ENCODE measurements around the gene DSCAML1.

The DSCAML1 gene

DNA sequence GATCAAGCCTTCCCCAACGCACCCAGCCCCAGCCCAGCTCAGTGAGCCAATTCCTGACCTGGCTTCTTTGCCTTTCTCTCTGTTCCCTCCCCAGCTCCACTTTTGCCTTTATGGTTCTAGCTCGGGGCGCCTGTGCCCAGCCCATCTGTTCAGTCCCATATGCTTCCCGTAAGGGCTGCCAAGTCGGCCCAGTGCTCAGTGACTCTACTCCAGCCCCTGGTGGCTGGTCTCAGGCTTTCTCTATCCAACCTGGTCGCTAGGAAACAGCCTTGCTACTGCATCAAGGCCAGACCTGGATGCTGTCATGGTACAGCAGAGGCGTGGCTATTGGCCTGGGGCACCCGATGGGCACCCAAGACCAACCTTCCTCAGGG lies 178.0 kb downstream of the DSCAML1 start:
- POLR2A ChIA-PET: no interaction called here
- CTCF ChIA-PET: no interaction called here
- no peak for TF ChIP-seq FOXM1 (IDR thresholded peaks at IDR 0.05; ENCODE audit: borderline replicate concordance)
- no peak for TF ChIP-seq ARNT (IDR thresholded peaks at IDR 0.05)
- TF ChIP-seq HDGF (IDR thresholded peaks at IDR 0.05; ENCODE audit: borderline replicate concordance): no peak
- TF ChIP-seq TARDBP (IDR thresholded peaks at IDR 0.05): no peak
- no peak for TF ChIP-seq ZNF384 (IDR thresholded peaks at IDR 0.05)
- TF ChIP-seq ELF4 (IDR thresholded peaks at IDR 0.05): no peak
- TF ChIP-seq, protein P1, sequence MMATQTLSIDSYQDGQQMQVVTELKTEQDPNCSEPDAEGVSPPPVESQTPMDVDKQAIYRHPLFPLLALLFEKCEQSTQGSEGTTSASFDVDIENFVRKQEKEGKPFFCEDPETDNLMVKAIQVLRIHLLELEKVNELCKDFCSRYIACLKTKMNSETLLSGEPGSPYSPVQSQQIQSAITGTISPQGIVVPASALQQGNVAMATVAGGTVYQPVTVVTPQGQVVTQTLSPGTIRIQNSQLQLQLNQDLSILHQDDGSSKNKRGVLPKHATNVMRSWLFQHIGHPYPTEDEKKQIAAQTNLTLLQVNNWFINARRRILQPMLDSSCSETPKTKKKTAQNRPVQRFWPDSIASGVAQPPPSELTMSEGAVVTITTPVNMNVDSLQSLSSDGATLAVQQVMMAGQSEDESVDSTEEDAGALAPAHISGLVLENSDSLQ (IDR thresholded peaks at IDR 0.05): no peak
- TF ChIP-seq FOXA1 (IDR thresholded peaks at IDR 0.05): no peak
- TF ChIP-seq NFRKB (IDR thresholded peaks at IDR 0.05): no peak
- TF ChIP-seq SP1 (IDR thresholded peaks at IDR 0.05): no peak
- TF ChIP-seq L3MBTL2 (conservative IDR thresholded peaks at IDR 0.05): no peak
- TF ChIP-seq BHLHE40 (IDR thresholded peaks at IDR 0.05; ENCODE audit: borderline replicate concordance): no peak
- TF ChIP-seq LEF1 (IDR thresholded peaks at IDR 0.05; ENCODE audit: borderline replicate concordance): no peak
- no peak for TF ChIP-seq FOXK2 (IDR thresholded peaks at IDR 0.05)
- no peak for TF ChIP-seq SUZ12 (IDR thresholded peaks at IDR 0.05)
- TF ChIP-seq CTBP1 (IDR thresholded peaks at IDR 0.05; ENCODE audit: borderline replicate concordance): no peak
- DNase-seq (ENCODE audit: extremely low spot score): peak; percentile 22

DNA sequence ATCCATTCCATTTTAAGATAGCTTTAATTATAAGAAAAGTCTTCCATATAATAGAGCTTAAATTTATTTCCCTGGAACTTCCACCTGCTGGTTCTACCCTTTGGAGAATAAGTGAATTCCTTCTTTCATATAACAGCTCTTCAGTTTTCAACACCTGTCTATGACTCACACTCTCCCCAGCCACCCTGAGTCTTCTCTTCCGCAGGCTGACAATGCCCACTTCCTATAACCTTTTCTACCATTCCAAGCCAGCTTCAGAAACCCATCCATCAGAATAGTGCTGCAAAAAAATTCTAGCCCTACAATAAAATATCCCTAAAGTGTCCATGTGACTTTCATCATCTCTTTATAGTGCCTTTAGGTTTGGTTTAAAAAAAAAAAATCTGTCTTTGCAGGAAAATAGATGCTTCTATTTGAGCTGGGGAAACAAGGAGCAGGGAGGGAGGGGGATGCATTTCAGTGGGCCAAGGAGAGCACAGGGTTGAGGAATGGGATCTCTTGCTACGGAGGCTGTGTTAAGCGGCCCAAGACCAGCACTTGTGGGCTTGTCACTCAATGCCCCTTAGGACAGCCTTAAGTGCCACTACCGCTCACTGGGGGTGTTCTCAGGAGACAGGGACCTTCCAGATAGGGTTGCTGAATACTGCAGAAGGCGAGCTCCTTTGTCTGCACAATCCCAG lies 178.6 kb downstream of the DSCAML1 start:
- POLR2A ChIA-PET: no interaction called here
- DNase-seq (ENCODE audit: extremely low spot score): no peak
- no peak for TF ChIP-seq CTBP1 (IDR thresholded peaks at IDR 0.05; ENCODE audit: borderline replicate concordance)
- TF ChIP-seq LEF1 (IDR thresholded peaks at IDR 0.05; ENCODE audit: borderline replicate concordance): no peak
- TF ChIP-seq FOXK2 (IDR thresholded peaks at IDR 0.05): no peak
- no peak for TF ChIP-seq ARNT (IDR thresholded peaks at IDR 0.05)
- TF ChIP-seq FOXM1 (IDR thresholded peaks at IDR 0.05; ENCODE audit: borderline replicate concordance): no peak
- TF ChIP-seq L3MBTL2 (conservative IDR thresholded peaks at IDR 0.05): no peak
- no peak for TF ChIP-seq TARDBP (IDR thresholded peaks at IDR 0.05)
- no peak for TF ChIP-seq SP1 (IDR thresholded peaks at IDR 0.05)
- TF ChIP-seq, protein P1 (IDR thresholded peaks at IDR 0.05): no peak
- TF ChIP-seq ELF4 (IDR thresholded peaks at IDR 0.05): no peak
- TF ChIP-seq SUZ12 (IDR thresholded peaks at IDR 0.05): no peak
- no peak for TF ChIP-seq BHLHE40 (IDR thresholded peaks at IDR 0.05; ENCODE audit: borderline replicate concordance)
- no peak for TF ChIP-seq FOXA1 (IDR thresholded peaks at IDR 0.05)
- TF ChIP-seq NFRKB (IDR thresholded peaks at IDR 0.05): no peak
- no peak for TF ChIP-seq HDGF (IDR thresholded peaks at IDR 0.05; ENCODE audit: borderline replicate concordance)
- no peak for TF ChIP-seq ZNF384 (IDR thresholded peaks at IDR 0.05)
- CTCF ChIA-PET: no interaction called here

DNA sequence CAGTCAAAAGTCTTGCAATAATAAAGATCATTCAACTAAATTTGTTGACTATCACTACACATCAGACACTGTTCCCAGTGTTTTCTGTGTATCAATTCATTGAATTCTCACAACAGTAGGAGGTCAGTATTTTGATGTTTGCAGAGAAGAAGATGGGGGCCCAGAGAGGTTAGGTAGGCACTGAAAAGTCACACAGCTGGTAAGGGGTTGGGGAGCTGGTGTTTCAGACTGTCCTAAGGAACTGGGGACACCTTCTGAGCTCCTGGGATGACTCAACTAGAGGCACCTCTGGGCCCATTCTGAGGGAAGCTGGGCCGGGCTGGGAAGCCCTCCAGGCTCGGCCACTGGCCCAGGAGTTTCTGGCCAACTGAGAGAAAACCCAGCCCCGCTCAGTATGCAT lies 180.0 kb downstream of the DSCAML1 start:
- no peak for DNase-seq (ENCODE audit: extremely low spot score)
- no peak for TF ChIP-seq LEF1 (IDR thresholded peaks at IDR 0.05; ENCODE audit: borderline replicate concordance)
- TF ChIP-seq TARDBP (IDR thresholded peaks at IDR 0.05): no peak
- TF ChIP-seq HDGF (IDR thresholded peaks at IDR 0.05; ENCODE audit: borderline replicate concordance): no peak
- TF ChIP-seq, protein P1 (IDR thresholded peaks at IDR 0.05): no peak
- TF ChIP-seq FOXM1 (IDR thresholded peaks at IDR 0.05; ENCODE audit: borderline replicate concordance): no peak
- no peak for TF ChIP-seq SP1 (IDR thresholded peaks at IDR 0.05)
- TF ChIP-seq ELF4 (IDR thresholded peaks at IDR 0.05): no peak
- TF ChIP-seq CTBP1 (IDR thresholded peaks at IDR 0.05; ENCODE audit: borderline replicate concordance): no peak
- no peak for TF ChIP-seq ARNT (IDR thresholded peaks at IDR 0.05)
- TF ChIP-seq SUZ12 (IDR thresholded peaks at IDR 0.05): no peak
- TF ChIP-seq L3MBTL2 (conservative IDR thresholded peaks at IDR 0.05): no peak
- TF ChIP-seq NFRKB (IDR thresholded peaks at IDR 0.05): no peak
- POLR2A ChIA-PET: no interaction called here
- CTCF ChIA-PET: no interaction called here

DNA sequence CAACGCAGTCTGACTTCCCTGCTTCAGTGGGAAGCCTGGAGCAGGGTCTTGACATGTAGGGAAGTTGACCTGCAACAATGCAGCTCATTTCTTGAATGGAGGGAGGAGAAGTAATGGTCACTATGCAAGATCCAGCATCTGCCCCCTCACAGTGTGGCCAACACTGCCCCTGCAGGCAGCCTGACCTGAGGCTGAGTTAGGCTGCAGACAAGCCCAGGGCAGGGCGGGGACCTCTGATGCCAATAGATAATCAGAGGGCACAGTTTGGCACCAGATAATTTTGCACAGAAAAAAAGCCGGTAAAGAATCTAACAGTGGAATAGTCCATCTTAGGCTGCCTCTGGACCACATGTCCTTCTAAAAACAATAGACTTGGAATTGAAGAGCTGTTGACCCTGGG lies 182.3 kb downstream of the DSCAML1 start:
- CTCF ChIA-PET: no interaction called here
- no peak for DNase-seq (ENCODE audit: extremely low spot score)
- POLR2A ChIA-PET: no interaction called here
- TF ChIP-seq FOXK2 (IDR thresholded peaks at IDR 0.05): no peak
- TF ChIP-seq ELF4 (IDR thresholded peaks at IDR 0.05): no peak
- no peak for TF ChIP-seq FOXM1 (IDR thresholded peaks at IDR 0.05; ENCODE audit: borderline replicate concordance)
- TF ChIP-seq CTBP1 (IDR thresholded peaks at IDR 0.05; ENCODE audit: borderline replicate concordance): no peak
- TF ChIP-seq BHLHE40 (IDR thresholded peaks at IDR 0.05; ENCODE audit: borderline replicate concordance): no peak
- no peak for TF ChIP-seq L3MBTL2 (conservative IDR thresholded peaks at IDR 0.05)
- TF ChIP-seq SUZ12 (IDR thresholded peaks at IDR 0.05): no peak
- no peak for TF ChIP-seq NFRKB (IDR thresholded peaks at IDR 0.05)
- no peak for TF ChIP-seq SP1 (IDR thresholded peaks at IDR 0.05)
- TF ChIP-seq, protein P1 (IDR thresholded peaks at IDR 0.05): no peak
- no peak for TF ChIP-seq TARDBP (IDR thresholded peaks at IDR 0.05)
- TF ChIP-seq ARNT (IDR thresholded peaks at IDR 0.05): no peak
- TF ChIP-seq LEF1 (IDR thresholded peaks at IDR 0.05; ENCODE audit: borderline replicate concordance): no peak
- no peak for TF ChIP-seq ZNF384 (IDR thresholded peaks at IDR 0.05)
- no peak for TF ChIP-seq FOXA1 (IDR thresholded peaks at IDR 0.05)
- TF ChIP-seq HDGF (IDR thresholded peaks at IDR 0.05; ENCODE audit: borderline replicate concordance): no peak

DNA sequence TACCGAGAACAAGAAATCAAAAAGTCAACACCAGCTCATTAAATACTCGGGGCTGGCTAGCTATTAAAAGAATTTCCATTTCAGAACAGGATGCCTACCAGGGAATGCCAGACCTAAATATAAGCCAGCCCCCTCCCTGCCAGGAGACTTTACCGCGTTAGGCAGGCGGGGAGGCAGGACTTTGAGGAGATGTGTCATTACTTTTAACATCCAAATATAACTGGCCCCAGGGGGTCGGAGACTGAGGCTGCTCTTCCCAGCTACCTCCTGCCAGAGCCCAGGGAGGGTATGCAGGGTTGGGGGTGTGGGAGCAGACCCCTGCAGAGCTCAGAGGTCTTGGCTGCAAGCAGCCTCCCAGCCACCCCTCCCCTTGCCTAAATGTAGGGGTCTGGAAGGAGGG lies 183.5 kb downstream of the DSCAML1 start:
- ChIA-PET POLR2A (no interaction called here), CTCF (interaction anchor here (0.9 kb wide), 1 partner anchor 187 kb away, joined by 3 read pairs; no protein-coding TSS in a partner anchor)
- DNase-seq (ENCODE audit: extremely low spot score): no peak

More for the DNA sequence above, 183.5 kb downstream of the DSCAML1 start:
- no peak for TF ChIP-seq BHLHE40 (IDR thresholded peaks at IDR 0.05; ENCODE audit: borderline replicate concordance)
- TF ChIP-seq NFRKB (IDR thresholded peaks at IDR 0.05): no peak
- TF ChIP-seq FOXK2 (IDR thresholded peaks at IDR 0.05): no peak
- TF ChIP-seq FOXM1 (IDR thresholded peaks at IDR 0.05; ENCODE audit: borderline replicate concordance): no peak
- no peak for TF ChIP-seq SUZ12 (IDR thresholded peaks at IDR 0.05)
- no peak for TF ChIP-seq HDGF (IDR thresholded peaks at IDR 0.05; ENCODE audit: borderline replicate concordance)
- no peak for TF ChIP-seq LEF1 (IDR thresholded peaks at IDR 0.05; ENCODE audit: borderline replicate concordance)
- TF ChIP-seq CTBP1 (IDR thresholded peaks at IDR 0.05; ENCODE audit: borderline replicate concordance): no peak
- TF ChIP-seq FOXA1 (IDR thresholded peaks at IDR 0.05): no peak
- no peak for TF ChIP-seq L3MBTL2 (conservative IDR thresholded peaks at IDR 0.05)
- no peak for TF ChIP-seq SP1 (IDR thresholded peaks at IDR 0.05)
- TF ChIP-seq ZNF384 (IDR thresholded peaks at IDR 0.05): no peak
- no peak for TF ChIP-seq TARDBP (IDR thresholded peaks at IDR 0.05)
- no peak for TF ChIP-seq ELF4 (IDR thresholded peaks at IDR 0.05)
- TF ChIP-seq ARNT (IDR thresholded peaks at IDR 0.05): no peak
